Jurkat, Clone E6-1 (cell line): Measurements from ENCODE around the gene INPP5A.

Source experiments
- DNase-seq: peaks from one replicate; pipeline ENCODE4 v3.0.0-alpha.2; 2011; ENCODE audit warnings: low read depth, low spot score
- H3K4me3 ChIP-seq: 2 replicates; pipeline ENCODE4 v1.5.1; 2011; ENCODE audit warnings: mild to moderate bottlenecking, low read length, control low read depth, moderate library complexity

INPP5A gene

GRCh38 chr10:132612571-132613504, 75.3 kb downstream of the INPP5A start:
- DNase-seq = no peak
- no peak overlapping the region for H3K4me3 ChIP-seq

- H3K4me3 ChIP-seq = no peak overlapping the region
- DNase-seq = no peak
Measured at GRCh38 chr10:132613566-132614348, 76.2 kb downstream of the INPP5A start.

GRCh38 chr10:132614431-132615340, 77.1 kb downstream of the INPP5A start:
- H3K4me3 ChIP-seq = no peak overlapping the region
- DNase-seq = no peak

- no peak overlapping the region for H3K4me3 ChIP-seq
- no peak for DNase-seq
Measured at GRCh38 chr10:132615341-132616169, 78.0 kb downstream of the INPP5A start.

GRCh38 chr10:132616170-132616995, 78.8 kb downstream of the INPP5A start:
- peak; percentile 83 for DNase-seq
- no peak overlapping the region for H3K4me3 ChIP-seq

- DNase-seq = no peak
- H3K4me3 ChIP-seq = no peak overlapping the region
Measured at GRCh38 chr10:132616996-132617736, 79.6 kb downstream of the INPP5A start.

- no peak for DNase-seq
Measured at GRCh38 chr10:132617737-132618052, 80.1 kb downstream of the INPP5A start.

GRCh38 chr10:132618158-132618919, 80.8 kb downstream of the INPP5A start:
- H3K4me3 ChIP-seq = no peak overlapping the region

More at GRCh38 chr10:132617737-132618052, 80.1 kb downstream of the INPP5A start:
- H3K4me3 ChIP-seq = no peak overlapping the region

GRCh38 chr10:132619927-132620326, 82.3 kb downstream of the INPP5A start:
- DNase-seq = no peak
- no peak overlapping the region for H3K4me3 ChIP-seq

More at GRCh38 chr10:132618158-132618919, 80.8 kb downstream of the INPP5A start:
- no peak for DNase-seq

GRCh38 chr10:132624061-132624846, 86.7 kb downstream of the INPP5A start:
- no peak overlapping the region for H3K4me3 ChIP-seq
- DNase-seq = no peak

- no peak overlapping the region for H3K4me3 ChIP-seq
- no peak for DNase-seq
Measured at GRCh38 chr10:132624847-132625471, 87.4 kb downstream of the INPP5A start.

GRCh38 chr10:132626019-132626760, 88.6 kb downstream of the INPP5A start:
- no peak overlapping the region for H3K4me3 ChIP-seq
- DNase-seq = no peak

GRCh38 chr10:132626761-132627665, 89.4 kb downstream of the INPP5A start:
- DNase-seq = no peak
- H3K4me3 ChIP-seq = no peak overlapping the region
